HCT116 (cell line): ENCODE measurements around the gene TMEM30A. TPM values are rescaled to one million over a fixed set of nuclear protein-coding genes. Genes with fewer than 3 reads are reported as not detected.

Source experiments
- ATAC-seq: fragments of 200-7000 bp; cut with Tn5 transposase; 2 replicates; pipeline ENCODE4 v1.9.1; 2020; ENCODE audit warnings: mild to moderate bottlenecking, moderate library complexity
- BruUV-seq: library from RNA; stranded (reverse); fragments of 400-500 nt; replicated peaks from 2 replicates; lab custom pipeline; 2021; lab: Mats Ljungman, UMichigan
- CTCF ChIA-PET: fragments of 300-600 bp; sonication (Branson Sonifier 250); formaldehyde crosslinking; loops from one replicate; lab custom pipeline; 2021; ENCODE audit warnings: antibody characterized with exemption; lab: Charles Lee
- POLR2A ChIA-PET: fragments of 300-600, 350-600 bp; sonication (Branson Sonifier 250); formaldehyde crosslinking; loops from one replicate; lab custom pipeline; 2021; ENCODE audit warnings: antibody characterized with exemption; lab: Charles Lee
- RAD21 ChIA-PET, 2 experiments: fragments of 300-600 bp; sonication (Branson Sonifier 250); formaldehyde crosslinking; loops; one replicate each; lab custom pipeline; 2023; ENCODE audit warnings: low total read pairs in 2 of 2; ENCODE audit not compliant: uncharacterized antibody in 2 of 2, unreplicated experiment in 2 of 2, low non-redundant PET in 1 of 2; lab: Charles Lee
- DNase-seq: peaks from one replicate; pipeline ENCODE4 v3.0.0-alpha.2; 2010; ENCODE audit warnings: low read depth, low spot score
- H2AFZ ChIP-seq: fragments of 200-600 bp; shearing (Covaris generic), sonication (generic); 2 replicates; pipeline ENCODE4 v1.6.1; 2017; ENCODE audit warnings: low read depth, mixed run types, mixed read lengths, antibody characterized with exemption, low read length; ENCODE audit not compliant: poor library complexity, severe bottlenecking
- H3K27ac ChIP-seq: 2 replicates; pipeline ENCODE4 v1.5.1; 2012; ENCODE audit warnings: low read depth, low read length
- H3K27me3 ChIP-seq: fragments of 200-600 bp; sonication (generic); 2 replicates; pipeline ENCODE4 v1.6.1; 2016; ENCODE audit warnings: mixed run types, low read length, mixed read lengths; ENCODE audit not compliant: insufficient read depth
- H3K36me3 ChIP-seq, 2 experiments: fragments of 200-500 bp in 1 of 2; fragments of 200-600 bp in 1 of 2; sonication (Bioruptor generic) in 1 of 2; sonication (generic) in 1 of 2; 2 replicates each; pipeline versions ENCODE4 v1.5.1 to v1.6.1; 2014 to 2016; ENCODE audit warnings: low read length in 2 of 2, inconsistent platforms in 1 of 2, mixed read lengths in 1 of 2, mixed run types in 1 of 2; ENCODE audit not compliant: insufficient read depth in 2 of 2, control insufficient read depth in 1 of 2
- H3K4me1 ChIP-seq, 2 experiments: fragments of 200-600 bp in 1 of 2; sonication (generic) in 1 of 2; 2 replicates each; pipeline versions ENCODE4 v1.5.1 to v1.6.1; 2012 to 2017; ENCODE audit warnings: low read length in 2 of 2, inconsistent platforms in 1 of 2, mild to moderate bottlenecking in 1 of 2, mixed read lengths in 1 of 2, mixed run types in 1 of 2, moderate library complexity in 1 of 2; ENCODE audit not compliant: insufficient read depth in 2 of 2, control insufficient read depth in 1 of 2
- H3K4me2 ChIP-seq: fragments of 200-600 bp; sonication (generic); 2 replicates; pipeline ENCODE4 v1.6.1; 2017; ENCODE audit warnings: mixed run types, low read length, mixed read lengths
- H3K4me3 ChIP-seq, 2 experiments: fragments of 200-600 bp in 1 of 2; sonication (generic) in 1 of 2; replicated peaks in 1 of 2; 2 replicates each; pipeline ENCODE4 v1.5.1; 2011 to 2016; ENCODE audit warnings: low read length in 2 of 2, control low read depth in 1 of 2, low read depth in 1 of 2, mild to moderate bottlenecking in 1 of 2, mixed read lengths in 1 of 2, mixed run types in 1 of 2
- H3K79me2 ChIP-seq: fragments of 200-600 bp; sonication (generic); 2 replicates; pipeline ENCODE4 v1.6.1; 2017; ENCODE audit warnings: mild to moderate bottlenecking, mixed run types, low read length, moderate library complexity, mixed read lengths; ENCODE audit not compliant: insufficient read depth
- H3K9ac ChIP-seq: fragments of 200-600 bp; sonication (generic); 2 replicates; pipeline ENCODE4 v1.6.1; 2016; ENCODE audit warnings: low read length, mixed read lengths
- H3K9me2 ChIP-seq: fragments of 200-600 bp; sonication (generic), shearing (Covaris generic); 2 replicates; pipeline ENCODE4 v1.6.1; 2017; ENCODE audit warnings: mixed run types, mild to moderate bottlenecking, moderate library complexity; ENCODE audit not compliant: insufficient read depth
- H3K9me3 ChIP-seq, 2 experiments: fragments of 200-500 bp in 1 of 2; fragments of 200-600 bp in 1 of 2; sonication (Bioruptor generic) in 1 of 2; sonication (generic) in 1 of 2; 2 replicates each; pipeline ENCODE4 v1.6.1; 2014 to 2017; ENCODE audit warnings: low read length in 2 of 2, mixed read lengths in 2 of 2, inconsistent platforms in 1 of 2, low read depth in 1 of 2, mild to moderate bottlenecking in 1 of 2, mixed run types in 1 of 2, moderate library complexity in 1 of 2; ENCODE audit not compliant: control insufficient read depth in 1 of 2, insufficient read depth in 1 of 2
- H4K20me1 ChIP-seq: fragments of 200-600 bp; sonication (generic), shearing (Covaris generic); 2 replicates; pipeline ENCODE4 v1.6.1; 2017; ENCODE audit warnings: mixed run types, mild to moderate bottlenecking, moderate library complexity; ENCODE audit not compliant: insufficient read depth
- CBX3 ChIP-seq: IDR thresholded peaks from 2 replicates; pipeline ENCODE4 v1.6.1; 2012; ENCODE audit warnings: low read depth
- CEBPB ChIP-seq: IDR thresholded peaks from 2 replicates; pipeline ENCODE4 v1.6.1; 2012; ENCODE audit warnings: low read depth
- EGR1 ChIP-seq: IDR thresholded peaks from 2 replicates; pipeline ENCODE4 v1.6.1; 2012; ENCODE audit warnings: low read depth
- EZH2 ChIP-seq: fragments of 200-600 bp; sonication (generic); IDR thresholded peaks from 2 replicates; pipeline ENCODE4 v1.6.1; 2017; ENCODE audit warnings: antibody characterized with exemption, mixed run types
- EZH2phosphoT487 ChIP-seq: fragments of 200-600 bp; IDR thresholded peaks from 2 replicates; pipeline ENCODE4 v1.6.1; 2018; ENCODE audit warnings: antibody characterized with exemption, borderline replicate concordance
- JUND ChIP-seq: IDR thresholded peaks from 2 replicates; pipeline ENCODE4 v1.6.1; 2012
- POLR2A ChIP-seq: IDR thresholded peaks from 2 replicates; pipeline ENCODE4 v1.7.0; 2011; ENCODE audit warnings: borderline replicate concordance; ENCODE audit not compliant: insufficient read depth, insufficient read length; ENCODE audit errors: extremely low read depth
- POLR2AphosphoS5 ChIP-seq: IDR thresholded peaks from 2 replicates; pipeline ENCODE4 v1.6.1; 2011; ENCODE audit warnings: mild to moderate bottlenecking, low read depth, low read length, moderate library complexity
- RAD21 ChIP-seq: IDR thresholded peaks from 2 replicates; pipeline ENCODE4 v1.6.1; 2012; ENCODE audit warnings: low read depth, mild to moderate bottlenecking
- SIN3A ChIP-seq: IDR thresholded peaks from 2 replicates; pipeline ENCODE4 v1.6.1; 2012; ENCODE audit warnings: low read depth
- SP1 ChIP-seq: IDR thresholded peaks from 2 replicates; pipeline ENCODE4 v1.6.1; 2012; ENCODE audit warnings: low read depth
- SRF ChIP-seq: IDR thresholded peaks from 2 replicates; pipeline ENCODE4 v1.6.1; 2012; ENCODE audit warnings: low read depth
- YY1 ChIP-seq: IDR thresholded peaks from 2 replicates; pipeline ENCODE4 v1.6.1; 2011; ENCODE audit warnings: low read length, low read depth, moderate library complexity, mild to moderate bottlenecking; ENCODE audit not compliant: insufficient replicate concordance; ENCODE audit errors: extremely low read depth
- ZNF274 ChIP-seq: fragments of 200-500 bp; sonication (Bioruptor generic); IDR thresholded peaks from 2 replicates; pipeline ENCODE4 v1.6.1; 2014; ENCODE audit warnings: mild to moderate bottlenecking, low read depth, low read length, inconsistent platforms
- intact Hi-C: fragments of 100-400 bp; cut with micrococcal nuclease; formaldehyde crosslinking; loops from 2 replicates; pipeline ENCODE4 v1.10.0; 2022
- total RNA-seq: library from RNA; stranded (reverse); gene quantifications from one replicate; pipeline ENCODE4 v1.2.1, GENCODE V29; 2021; ENCODE audit not compliant: unreplicated experiment
- TF ChIP-seq, protein P1 (sequence below): IDR thresholded peaks from 2 replicates; pipeline ENCODE4 v1.6.1; 2012; ENCODE audit warnings: low read depth
- TF ChIP-seq, protein P2 (sequence below): IDR thresholded peaks from 2 replicates; pipeline ENCODE4 v1.6.1; 2012
- TF ChIP-seq, protein P3 (sequence below): IDR thresholded peaks from 2 replicates; pipeline ENCODE4 v1.6.1; 2012

The TMEM30A gene
- total RNA-seq, 1 experiment from 2014 or later = 73.4 TPM

DNA sequence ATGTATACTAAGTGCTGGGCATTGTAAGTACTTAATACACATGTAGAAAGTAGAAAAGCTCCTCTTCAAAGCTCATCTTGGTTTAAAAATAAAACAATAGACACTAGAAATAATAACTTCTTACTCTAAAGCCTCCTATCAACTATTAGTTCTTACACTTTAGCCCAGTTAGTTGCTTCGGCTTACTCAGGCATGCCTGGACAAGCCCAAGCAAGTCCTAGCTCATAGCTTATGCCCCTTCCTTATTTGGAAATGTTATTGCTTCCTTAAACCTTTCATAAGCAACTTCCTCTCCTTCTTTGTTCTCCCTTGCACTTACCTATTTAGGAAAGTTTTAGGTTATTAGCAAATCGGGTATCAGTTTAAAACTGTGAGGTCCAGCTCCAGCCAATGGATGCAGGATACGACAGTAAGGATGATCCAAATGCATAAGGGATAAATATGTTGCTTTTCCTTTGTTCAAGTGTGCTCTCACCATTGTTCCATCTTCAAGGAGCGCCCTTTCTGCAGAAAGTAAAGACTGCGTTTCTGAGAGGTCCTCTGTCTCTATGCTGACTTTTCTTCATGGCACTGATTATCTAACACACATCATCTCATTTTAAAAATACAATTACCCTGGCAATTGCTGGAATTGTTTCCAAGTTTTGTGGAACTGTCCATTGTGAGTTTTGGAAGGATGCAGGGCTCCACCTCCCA, 12.3 kb downstream of the TMEM30A start:
- no peak for ATAC-seq
- Histone ChIP-seq H3K4me2 (no peak overlapping the region), H4K20me1 (peaks cover 4% of the 10 kb centered on the region; the same call in 1 of the 2 replicates), H3K9ac (no peak overlapping the region), H3K9me3 (peaks cover 0 to 6% of the 10 kb centered on the region in 2 experiments; a peak in 1 of 4 replicates), H3K9me2 (no peaks in the 10 kb centered on the region), H3K27me3 (no peaks in the 10 kb centered on the region), H3K36me3 (peaks cover 0 to 15% of the 10 kb centered on the region in 2 experiments; a peak in 2 of 4 replicates), H3K4me3 (no peak overlapping the region), H3K4me1 (peaks cover 0 to 14% of the 10 kb centered on the region in 2 experiments; a peak in 1 of 4 replicates), H3K27ac (peak overlapping the region; percentile 7; the same call in 1 of the 2 replicates), H3K79me2 (peaks cover 90% of the 10 kb centered on the region), H2AFZ (no peak overlapping the region)
- ChIA-PET POLR2A (no interaction called here), RAD21 (no interaction called here), CTCF (no interaction called here)
- DNase-seq = no peak
- no TSS peak for BruUV-seq
- intact Hi-C loops = no loop called here
- TF ChIP-seq EGR1 (no peak), POLR2AphosphoS5 (no peak), RAD21 (no peak), SRF (peak; percentile 32; the same call in 1 of the 2 replicates), EZH2 (no peak), CBX3 (0 out of 2 replicates have a peak, but pooled peaks have one; percentile 22)

DNA sequence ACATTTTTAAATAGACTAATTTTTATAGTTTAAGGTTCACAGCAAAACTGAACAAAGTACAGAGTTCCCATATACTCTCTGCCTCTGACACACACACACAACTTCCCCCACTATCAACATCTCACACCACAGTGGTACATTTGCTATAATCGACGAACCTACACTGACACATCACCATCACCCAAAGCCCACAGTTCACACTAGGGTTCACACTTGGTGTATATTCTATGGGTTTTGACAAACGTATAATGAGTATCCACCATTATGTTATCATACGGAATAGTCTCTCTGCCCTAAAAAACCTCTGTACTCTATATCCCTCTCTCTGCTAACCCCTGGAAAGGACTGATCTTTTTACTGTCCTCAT, 15.6 kb downstream of the TMEM30A start:
- TF ChIP-seq EZH2phosphoT487 (no peak), CEBPB (no peak), EZH2 (no peak), SIN3A (no peak), SRF (no peak), SP1 (no peak), POLR2A (no peak), POLR2AphosphoS5 (no peak), JUND (no peak), ZNF274 (no peak), YY1 (no peak)
- TF ChIP-seq, protein P1, sequence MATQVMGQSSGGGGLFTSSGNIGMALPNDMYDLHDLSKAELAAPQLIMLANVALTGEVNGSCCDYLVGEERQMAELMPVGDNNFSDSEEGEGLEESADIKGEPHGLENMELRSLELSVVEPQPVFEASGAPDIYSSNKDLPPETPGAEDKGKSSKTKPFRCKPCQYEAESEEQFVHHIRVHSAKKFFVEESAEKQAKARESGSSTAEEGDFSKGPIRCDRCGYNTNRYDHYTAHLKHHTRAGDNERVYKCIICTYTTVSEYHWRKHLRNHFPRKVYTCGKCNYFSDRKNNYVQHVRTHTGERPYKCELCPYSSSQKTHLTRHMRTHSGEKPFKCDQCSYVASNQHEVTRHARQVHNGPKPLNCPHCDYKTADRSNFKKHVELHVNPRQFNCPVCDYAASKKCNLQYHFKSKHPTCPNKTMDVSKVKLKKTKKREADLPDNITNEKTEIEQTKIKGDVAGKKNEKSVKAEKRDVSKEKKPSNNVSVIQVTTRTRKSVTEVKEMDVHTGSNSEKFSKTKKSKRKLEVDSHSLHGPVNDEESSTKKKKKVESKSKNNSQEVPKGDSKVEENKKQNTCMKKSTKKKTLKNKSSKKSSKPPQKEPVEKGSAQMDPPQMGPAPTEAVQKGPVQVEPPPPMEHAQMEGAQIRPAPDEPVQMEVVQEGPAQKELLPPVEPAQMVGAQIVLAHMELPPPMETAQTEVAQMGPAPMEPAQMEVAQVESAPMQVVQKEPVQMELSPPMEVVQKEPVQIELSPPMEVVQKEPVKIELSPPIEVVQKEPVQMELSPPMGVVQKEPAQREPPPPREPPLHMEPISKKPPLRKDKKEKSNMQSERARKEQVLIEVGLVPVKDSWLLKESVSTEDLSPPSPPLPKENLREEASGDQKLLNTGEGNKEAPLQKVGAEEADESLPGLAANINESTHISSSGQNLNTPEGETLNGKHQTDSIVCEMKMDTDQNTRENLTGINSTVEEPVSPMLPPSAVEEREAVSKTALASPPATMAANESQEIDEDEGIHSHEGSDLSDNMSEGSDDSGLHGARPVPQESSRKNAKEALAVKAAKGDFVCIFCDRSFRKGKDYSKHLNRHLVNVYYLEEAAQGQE = no peak
- TF ChIP-seq, protein P2, sequence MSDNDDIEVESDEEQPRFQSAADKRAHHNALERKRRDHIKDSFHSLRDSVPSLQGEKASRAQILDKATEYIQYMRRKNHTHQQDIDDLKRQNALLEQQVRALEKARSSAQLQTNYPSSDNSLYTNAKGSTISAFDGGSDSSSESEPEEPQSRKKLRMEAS = no peak
- TF ChIP-seq, protein P3, sequence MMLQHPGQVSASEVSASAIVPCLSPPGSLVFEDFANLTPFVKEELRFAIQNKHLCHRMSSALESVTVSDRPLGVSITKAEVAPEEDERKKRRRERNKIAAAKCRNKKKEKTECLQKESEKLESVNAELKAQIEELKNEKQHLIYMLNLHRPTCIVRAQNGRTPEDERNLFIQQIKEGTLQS = no peak
- TF ChIP-seq, all 23 proteins: peak for 0
- H3K9ac ChIP-seq = no peak overlapping the region
- H2AFZ ChIP-seq = no peak overlapping the region
- POLR2A ChIA-PET = no interaction called here
- RAD21 ChIA-PET = no interaction called here
- ATAC-seq = no peak
- H3K79me2 ChIP-seq = peaks cover 86% of the 10 kb centered on the region
- H3K4me2 ChIP-seq = no peak overlapping the region
- CTCF ChIA-PET = interaction anchor here (1.2 kb wide), 1 partner anchor 28 kb away, joined by 3 read pairs; no protein-coding TSS in a partner anchor
- H3K27ac ChIP-seq = no peak overlapping the region
- intact Hi-C loops = no loop called here
- no peaks in the 10 kb centered on the region for H3K9me2 ChIP-seq
- peaks cover 0 to 10% of the 10 kb centered on the region in 2 experiments; a peak in 1 of 4 replicates for H3K4me1 ChIP-seq
- H3K4me3 ChIP-seq = no peak overlapping the region
- DNase-seq = no peak
- H3K27me3 ChIP-seq = no peaks in the 10 kb centered on the region
- peaks cover 0 to 12% of the 10 kb centered on the region in 2 experiments; a peak in 2 of 4 replicates for H3K36me3 ChIP-seq
- H3K9me3 ChIP-seq = peaks cover 0 to 6% of the 10 kb centered on the region in 2 experiments; a peak in 1 of 4 replicates
- no TSS peak for BruUV-seq
- peaks cover 15% of the 10 kb centered on the region for H4K20me1 ChIP-seq
